H1 (cell line): ENCODE data around the gene VSIR. TPM values are rescaled to one million over a fixed set of nuclear protein-coding genes. Genes with fewer than 3 reads are reported as not detected.
A peak's percentile ranks its signal among the peaks of the same experiment; 100 is the strongest.

Source experiments
- CTCF ChIA-PET: fragments of 300-600 bp; sonication (Branson Sonifier 250); formaldehyde crosslinking; loops from one replicate; lab custom pipeline; 2021; ENCODE audit not compliant: partially characterized antibody; lab: Charles Lee
- POLR2A ChIA-PET: fragments of 300-600 bp; sonication (Branson Sonifier 250); formaldehyde crosslinking; loops from one replicate; lab custom pipeline; 2021; ENCODE audit warnings: inconsistent platforms; ENCODE audit not compliant: partially characterized antibody; lab: Charles Lee
- DNase-seq, 2 experiments: peaks; one replicate each; pipeline versions ENCODE4 v3.0.0 to v3.0.0-alpha.2; 2010 to 2022; ENCODE audit warnings: low spot score in 2 of 2, low read depth in 1 of 2, mixed read lengths in 1 of 2
- FAIRE-seq: peaks from 2 replicates; lab custom pipeline; 2011; peaks lifted over from hg19 to GRCh38; lab: Jason Lieb, UNC
- H2AFZ ChIP-seq: 2 replicates; pipeline ENCODE4 v1.8.1; 2012; ENCODE audit warnings: low read length, inconsistent platforms
- H2AK5ac ChIP-seq: 2 replicates; pipeline ENCODE4 v1.6.1; 2013; ENCODE audit warnings: low read depth, low read length
- H2BK120ac ChIP-seq: replicated peaks from 2 replicates; pipeline ENCODE3; 2013; ENCODE audit warnings: low read depth, low read length, inconsistent platforms
- H2BK12ac ChIP-seq: 2 replicates; pipeline ENCODE4 v1.6.1; 2013; ENCODE audit warnings: low read depth, low read length
- H2BK15ac ChIP-seq: 2 replicates; pipeline ENCODE4 v1.6.1; 2013; ENCODE audit warnings: low read length
- H2BK20ac ChIP-seq: 2 replicates; pipeline ENCODE4 v1.6.1; 2013; ENCODE audit warnings: low read length
- H2BK5ac ChIP-seq: 2 replicates; pipeline ENCODE4 v1.6.1; 2013; ENCODE audit warnings: low read depth, low read length
- H3K14ac ChIP-seq: 2 replicates; pipeline ENCODE4 v1.6.1; 2013; ENCODE audit warnings: inconsistent platforms; ENCODE audit not compliant: insufficient read length
- H3K18ac ChIP-seq: 2 replicates; pipeline ENCODE4 v1.6.1; 2013; ENCODE audit warnings: low read length; ENCODE audit errors: extremely low read depth
- H3K23ac ChIP-seq: 2 replicates; pipeline ENCODE4 v1.6.1; 2013; ENCODE audit warnings: inconsistent platforms; ENCODE audit not compliant: insufficient read length
- H3K23me2 ChIP-seq: 2 replicates; pipeline ENCODE4 v1.6.1; 2013; ENCODE audit warnings: low read depth, low read length
- H3K27ac ChIP-seq: 2 replicates; pipeline ENCODE4 v1.6.1; 2011; ENCODE audit warnings: low read depth, low read length, inconsistent platforms
- H3K27me3 ChIP-seq, 4 experiments: replicated peaks in 1 of 4; 1 replicate in 1 of 4; 2 replicates in 3 of 4; pipeline versions ENCODE4 v1.6.1 to v1.8.1; 2011 to 2013; ENCODE audit warnings: low read length in 3 of 4, mild to moderate bottlenecking in 3 of 4, inconsistent platforms in 2 of 4, mixed read lengths in 2 of 4, moderate library complexity in 1 of 4; ENCODE audit not compliant: control insufficient read depth in 3 of 4, insufficient read depth in 3 of 4; ENCODE audit errors: extremely low read depth in 1 of 4
- H3K36me3 ChIP-seq, 4 experiments: 2 replicates each; pipeline versions ENCODE4 v1.6.1 to v1.8.1; 2011 to 2013; ENCODE audit warnings: mild to moderate bottlenecking in 4 of 4, low read length in 3 of 4, moderate library complexity in 2 of 4, control low read depth in 1 of 4, inconsistent platforms in 1 of 4; ENCODE audit not compliant: insufficient read depth in 4 of 4, control insufficient read depth in 2 of 4
- H3K4ac ChIP-seq: replicated peaks from 2 replicates; pipeline ENCODE3; 2013; ENCODE audit warnings: low read length, low read depth, mixed read lengths, inconsistent platforms; ENCODE audit not compliant: insufficient read length
- H3K4me1 ChIP-seq, 4 experiments: replicated peaks in 1 of 4; 1 replicate in 1 of 4; 2 replicates in 3 of 4; pipeline versions ENCODE4 v1.6.1 to v1.8.1; 2011 to 2013; ENCODE audit warnings: low read length in 3 of 4, inconsistent platforms in 2 of 4, mixed read lengths in 1 of 4; ENCODE audit not compliant: insufficient read depth in 4 of 4, control insufficient read depth in 3 of 4
- H3K4me2 ChIP-seq, 2 experiments: 2 replicates each; pipeline versions ENCODE4 v1.6.1 to v1.8.1; 2011 to 2013; ENCODE audit warnings: low read depth in 2 of 2, low read length in 2 of 2, control low read depth in 1 of 2, inconsistent platforms in 1 of 2, mild to moderate bottlenecking in 1 of 2; ENCODE audit not compliant: insufficient read depth in 1 of 2
- H3K4me3 ChIP-seq, 4 experiments: fragments of 200-600, 300-600 bp in 1 of 4; sonication (generic), shearing (Covaris generic), sonication (Bioruptor Twin) in 1 of 4; 2 replicates each; pipeline versions ENCODE4 v1.5.1 to v1.8.1; 2011 to 2016; ENCODE audit warnings: low read length in 4 of 4, low read depth in 3 of 4, control low read depth in 2 of 4, inconsistent platforms in 2 of 4, mild to moderate bottlenecking in 2 of 4, mixed read lengths in 1 of 4, moderate library complexity in 1 of 4; ENCODE audit not compliant: insufficient read depth in 2 of 4; ENCODE audit errors: extremely low read depth in 1 of 4
- H3K56ac ChIP-seq: replicated peaks from 2 replicates; pipeline ENCODE3; 2013; ENCODE audit warnings: low read depth, mild to moderate bottlenecking, mixed read lengths, low read length, inconsistent platforms; ENCODE audit not compliant: insufficient read length
- H3K79me1 ChIP-seq: 2 replicates; pipeline ENCODE4 v1.6.1; 2013; ENCODE audit warnings: low read depth, low read length, control low read depth
- H3K79me2 ChIP-seq, 2 experiments: 2 replicates each; pipeline versions ENCODE4 v1.6.1 to v1.8.1; 2012 to 2013; ENCODE audit warnings: low read length in 2 of 2, mild to moderate bottlenecking in 2 of 2, inconsistent platforms in 1 of 2; ENCODE audit not compliant: insufficient read depth in 2 of 2, control insufficient read depth in 1 of 2
- H3K9ac ChIP-seq, 4 experiments: replicated peaks in 1 of 4; 1 replicate in 1 of 4; 2 replicates in 3 of 4; pipeline versions ENCODE4 v1.6.1 to v1.8.1; 2011 to 2013; ENCODE audit warnings: low read depth in 3 of 4, low read length in 3 of 4, control low read depth in 2 of 4, mild to moderate bottlenecking in 2 of 4, moderate library complexity in 2 of 4, inconsistent platforms in 1 of 4; ENCODE audit errors: extremely low read depth in 1 of 4
- H3K9me3 ChIP-seq, 2 experiments: 2 replicates each; pipeline versions ENCODE4 v1.6.1 to v1.8.1; 2012 to 2013; ENCODE audit warnings: mild to moderate bottlenecking in 2 of 2, moderate library complexity in 2 of 2, control low read depth in 1 of 2, inconsistent platforms in 1 of 2, low read depth in 1 of 2, low read length in 1 of 2, mixed read lengths in 1 of 2; ENCODE audit not compliant: insufficient read depth in 2 of 2
- H4K20me1 ChIP-seq, 2 experiments: replicated peaks in 1 of 2; 2 replicates each; pipeline versions ENCODE3 to v1.8.1; 2011 to 2013; ENCODE audit warnings: inconsistent platforms in 2 of 2, low read length in 2 of 2, mild to moderate bottlenecking in 1 of 2; ENCODE audit not compliant: insufficient read depth in 2 of 2, control insufficient read depth in 1 of 2
- H4K5ac ChIP-seq: 2 replicates; pipeline ENCODE4 v1.6.1; 2013; ENCODE audit warnings: low read length, low read depth, mixed read lengths, inconsistent platforms; ENCODE audit not compliant: insufficient read length
- H4K8ac ChIP-seq: 2 replicates; pipeline ENCODE4 v1.8.0; 2013; ENCODE audit warnings: mild to moderate bottlenecking, moderate library complexity, low read length, inconsistent platforms; ENCODE audit not compliant: insufficient read depth; ENCODE audit errors: extremely low read depth
- H4K91ac ChIP-seq: replicated peaks from 2 replicates; pipeline ENCODE3; 2013; ENCODE audit warnings: low read length, mixed read lengths, inconsistent platforms; ENCODE audit not compliant: insufficient read length
- KDM4A ChIP-seq: IDR thresholded peaks from one replicate; pipeline ENCODE4 v1.7.1; 2012; ENCODE audit warnings: low read depth, mild to moderate bottlenecking, moderate library complexity, low read length, inconsistent platforms; ENCODE audit not compliant: severe bottlenecking
- POLR2AphosphoS5 ChIP-seq: IDR thresholded peaks from 2 replicates; pipeline ENCODE4 v1.6.1; 2011; ENCODE audit warnings: low read depth, low read length
- POU5F1 ChIP-seq: IDR thresholded peaks from 2 replicates; pipeline ENCODE4 v1.6.1; 2011; ENCODE audit warnings: low read depth, mild to moderate bottlenecking, low read length, moderate library complexity
- RBBP5 ChIP-seq: IDR thresholded peaks from 2 replicates; pipeline ENCODE4 v1.7.1; 2012; ENCODE audit warnings: low read depth, mild to moderate bottlenecking, inconsistent platforms, low read length, moderate library complexity, borderline replicate concordance
- SIRT6 ChIP-seq: IDR thresholded peaks from one replicate; pipeline ENCODE4 v1.7.1; 2012; ENCODE audit warnings: low read length, inconsistent platforms
- SIX5 ChIP-seq: IDR thresholded peaks from 2 replicates; pipeline ENCODE4 v1.6.1; 2011; ENCODE audit warnings: mild to moderate bottlenecking, low read depth, low read length
- TAF7 ChIP-seq: optimal IDR thresholded peaks from 2 replicates; pipeline ENCODE3; 2011; ENCODE audit warnings: low read depth, mild to moderate bottlenecking, inconsistent platforms, low read length, moderate library complexity, borderline replicate concordance
- WGBS, 2 experiments: shearing (Covaris generic) in 1 of 2; methylation state at CpG; one replicate each; pipeline versions ENCODE4 v1.1.6 to v1.1.7; 2013 to 2015; ENCODE audit warnings: low lambda C conversion rate in 2 of 2, mixed read lengths in 2 of 2, inconsistent platforms in 1 of 2, low coverage in 1 of 2, missing lambda C conversion rate in 1 of 2; ENCODE audit not compliant: insufficient replicate concordance in 2 of 2, insufficient coverage in 1 of 2, insufficient read length in 1 of 2; ENCODE audit errors: extremely low coverage in 1 of 2, missing lambda C conversion rate in 1 of 2; 5-methylcytosine and 5-hydroxymethylcytosine counted together
- polyA plus RNA-seq, 7 experiments: library from polyadenylated mRNA; depleted of rRNA in 3 of 7; stranded (reverse) in 5 of 7; unstranded in 2 of 7; fragments of >200 nt in 5 of 7; fragments of 200-250 nt in 2 of 7; gene quantifications; 1 replicate in 5 of 7; 2 replicates in 1 of 7; 4 replicates in 1 of 7; pipeline versions ENCODE4 v1.2.1 to v1.2.3, GENCODE V29; 2011 to 2013; ENCODE audit warnings: missing spikeins in 2 of 7, mixed read lengths in 2 of 7
- total RNA-seq: library from RNA; stranded (reverse); fragmentation: NEBNext Ultra II Directional; extraction: Animal tissue kit (Norgen Biotek cat#: 25700); gene quantifications from 2 replicates; pipeline ENCODE4 v1.2.1, GENCODE V29; 2021
- TF ChIP-seq, protein P1 (sequence below): IDR thresholded peaks from 2 replicates; pipeline ENCODE4 v1.6.1; 2012; ENCODE audit warnings: inconsistent platforms
- TF ChIP-seq, protein P2 (sequence below): IDR thresholded peaks from 2 replicates; pipeline ENCODE4 v1.6.1; 2012; ENCODE audit warnings: low read length, inconsistent platforms

The VSIR gene
- total and polyA plus RNA-seq, 2 of the 8 experiments (the other 6 are each of a cell fraction or from before 2014, with no cell fraction given) = 0.33 TPM; not detected in 1

DNA sequence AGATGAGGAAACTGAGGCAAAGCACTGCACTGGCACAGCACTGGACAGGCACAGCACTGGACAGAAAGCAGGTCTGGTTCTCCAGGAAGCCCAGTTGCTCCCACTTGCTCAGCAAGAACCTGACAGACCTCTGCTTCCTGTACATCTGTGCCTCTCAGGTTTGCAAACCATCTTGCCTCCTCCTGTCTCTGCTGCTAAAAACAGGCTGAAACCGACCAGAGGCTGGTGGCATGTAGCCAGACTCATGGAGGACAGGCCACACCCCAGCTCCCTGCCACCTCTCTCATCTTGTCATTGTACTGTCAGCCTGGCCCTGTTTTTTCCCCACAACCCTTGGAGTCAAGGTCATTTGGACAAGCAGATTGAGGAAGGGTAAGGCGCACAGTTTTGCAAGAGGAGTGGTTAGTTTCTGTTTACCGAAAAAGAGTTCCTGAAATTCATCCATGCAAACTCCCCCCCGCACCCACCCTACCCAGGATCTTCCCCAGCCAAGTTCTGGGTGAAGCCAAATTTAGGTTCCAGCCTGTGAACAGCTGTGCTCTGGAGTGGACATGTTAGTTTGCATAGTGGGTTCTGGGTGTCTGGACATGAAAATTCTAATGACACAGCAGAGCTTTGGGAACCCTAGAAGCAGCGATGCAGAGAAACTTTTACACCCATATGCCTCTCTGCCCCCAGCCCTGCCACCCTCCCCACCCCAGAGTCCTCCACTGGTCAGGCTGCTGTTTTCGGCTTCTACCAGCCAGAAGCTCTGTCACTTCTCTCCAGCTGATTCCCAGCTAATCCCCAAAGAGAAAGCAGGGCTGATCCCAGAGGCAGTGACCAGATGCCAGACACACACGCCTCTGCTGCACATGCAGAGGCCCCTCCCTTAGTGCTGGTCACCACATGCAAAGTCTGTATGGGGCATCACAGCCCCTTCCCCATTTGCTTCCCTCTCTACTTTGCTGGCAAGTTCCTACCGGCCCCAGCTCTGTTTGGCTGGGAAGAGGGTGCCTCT lies 45.3 kb downstream of the VSIR start:
- Histone ChIP-seq H3K36me3 (no peaks in the 10 kb centered on the region), H3K23me2 (no peaks in the 10 kb centered on the region), H3K56ac (no peak overlapping the region), H4K5ac (no peak overlapping the region), H3K9ac (no peak overlapping the region), H2AK5ac (no peak overlapping the region), H4K20me1 (no peaks in the 10 kb centered on the region), H3K4me1 (peaks cover 0 to 4% (median 0%) of the 10 kb centered on the region in 4 experiments; a peak in 1 of 7 replicates), H2BK15ac (0 out of 2 replicates have a peak overlapping the region, but pooled peaks have one; percentile 23), H2BK5ac (no peak overlapping the region), H3K4me2 (no peak overlapping the region), H2BK120ac (no peak overlapping the region), H3K27ac (no peak overlapping the region), H3K4me3 (no peak overlapping the region), H2BK20ac (no peak overlapping the region), H3K14ac (no peak overlapping the region), H3K18ac (no peak overlapping the region), H4K91ac (no peak overlapping the region), H4K8ac (no peak overlapping the region), H2AFZ (no peak overlapping the region), H3K9me3 (no peaks in the 10 kb centered on the region), H2BK12ac (no peak overlapping the region), H3K27me3 (no peaks in the 10 kb centered on the region), H3K4ac (no peak overlapping the region), H3K79me2 (no peaks in the 10 kb centered on the region), H3K79me1 (no peaks in the 10 kb centered on the region), H3K23ac (no peak overlapping the region)
- CTCF ChIA-PET = interaction anchor here (0.6 to 6.2 kb wide), 11 partner anchors 9 to 501 kb away, joined by 3 to 42 read pairs (median 4); partner anchors contain the start of gene VSIR
- 86% methylated on average over 6 of the region's 8 CpGs; no CpG with 5 or more reads in 1 of the 2 experiments for WGBS, 2 experiments
- DNase-seq (no peak), FAIRE-seq (no peak)
- POLR2A ChIA-PET = no interaction called here
- TF ChIP-seq RBBP5 = no peak
- TF ChIP-seq, protein P1, sequence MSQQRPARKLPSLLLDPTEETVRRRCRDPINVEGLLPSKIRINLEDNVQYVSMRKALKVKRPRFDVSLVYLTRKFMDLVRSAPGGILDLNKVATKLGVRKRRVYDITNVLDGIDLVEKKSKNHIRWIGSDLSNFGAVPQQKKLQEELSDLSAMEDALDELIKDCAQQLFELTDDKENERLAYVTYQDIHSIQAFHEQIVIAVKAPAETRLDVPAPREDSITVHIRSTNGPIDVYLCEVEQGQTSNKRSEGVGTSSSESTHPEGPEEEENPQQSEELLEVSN = no peak
- TF ChIP-seq KDM4A = no peak
- TF ChIP-seq SIRT6 = no peak
- TF ChIP-seq POLR2AphosphoS5 = no peak
- TF ChIP-seq SIX5 = no peak
- TF ChIP-seq, protein P2, sequence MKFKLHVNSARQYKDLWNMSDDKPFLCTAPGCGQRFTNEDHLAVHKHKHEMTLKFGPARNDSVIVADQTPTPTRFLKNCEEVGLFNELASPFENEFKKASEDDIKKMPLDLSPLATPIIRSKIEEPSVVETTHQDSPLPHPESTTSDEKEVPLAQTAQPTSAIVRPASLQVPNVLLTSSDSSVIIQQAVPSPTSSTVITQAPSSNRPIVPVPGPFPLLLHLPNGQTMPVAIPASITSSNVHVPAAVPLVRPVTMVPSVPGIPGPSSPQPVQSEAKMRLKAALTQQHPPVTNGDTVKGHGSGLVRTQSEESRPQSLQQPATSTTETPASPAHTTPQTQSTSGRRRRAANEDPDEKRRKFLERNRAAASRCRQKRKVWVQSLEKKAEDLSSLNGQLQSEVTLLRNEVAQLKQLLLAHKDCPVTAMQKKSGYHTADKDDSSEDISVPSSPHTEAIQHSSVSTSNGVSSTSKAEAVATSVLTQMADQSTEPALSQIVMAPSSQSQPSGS = no peak
- TF ChIP-seq TAF7 = no peak
- TF ChIP-seq POU5F1 = no peak
